Loucy (cell line): ENCODE data around the gene CDK13.

Source experiments
- H2AFZ ChIP-seq: fragments of 200-600 bp; sonication (generic); 2 replicates; pipeline ENCODE4 v1.6.0; 2016; ENCODE audit warnings: antibody characterized with exemption, mild to moderate bottlenecking, low read length, moderate library complexity
- H3F3A ChIP-seq: fragments of 200-600 bp; 2 replicates; pipeline ENCODE4 v1.6.0; 2016; ENCODE audit warnings: antibody characterized with exemption, low read depth, mild to moderate bottlenecking
- H3K27me3 ChIP-seq: fragments of 200-600 bp; sonication (generic); 2 replicates; pipeline ENCODE4 v1.6.1; 2014; ENCODE audit warnings: low read length, mild to moderate bottlenecking; ENCODE audit not compliant: insufficient read depth, poor library complexity, severe bottlenecking
- H3K36me3 ChIP-seq: fragments of 200-600 bp; sonication (generic); 2 replicates; pipeline ENCODE4 v1.6.1; 2016; ENCODE audit warnings: low read length; ENCODE audit not compliant: insufficient read depth
- H3K4me1 ChIP-seq: fragments of 200-600 bp; sonication (generic); 2 replicates; pipeline ENCODE4 v1.5.1; 2014; ENCODE audit warnings: low read length, mild to moderate bottlenecking; ENCODE audit not compliant: insufficient read depth, poor library complexity, severe bottlenecking
- H3K4me2 ChIP-seq: fragments of 200-600 bp; sonication (generic); 2 replicates; pipeline ENCODE4 v1.6.0; 2014; ENCODE audit warnings: antibody characterized with exemption, low read length, low read depth, mild to moderate bottlenecking; ENCODE audit not compliant: poor library complexity, severe bottlenecking
- H3K4me3 ChIP-seq: fragments of 200-600 bp; sonication (generic); 2 replicates; pipeline ENCODE4 v1.5.1; 2014; ENCODE audit warnings: low read length, mild to moderate bottlenecking, mixed read lengths; ENCODE audit not compliant: poor library complexity, severe bottlenecking
- H3K79me2 ChIP-seq: fragments of 200-600 bp; sonication (generic); 2 replicates; pipeline ENCODE4 v1.6.1; 2014; ENCODE audit warnings: low read length; ENCODE audit not compliant: insufficient read depth
- H3K9ac ChIP-seq: fragments of 200-600 bp; sonication (generic); 2 replicates; pipeline ENCODE4 v1.6.0; 2014; ENCODE audit warnings: mild to moderate bottlenecking, low read depth, low read length, moderate library complexity; ENCODE audit not compliant: poor library complexity, severe bottlenecking
- H3K9me2 ChIP-seq: fragments of 200-600 bp; sonication (generic); replicated peaks from 2 replicates; pipeline ENCODE4 v1.6.1; 2016; ENCODE audit warnings: low read depth, low read length, mixed read lengths
- H3K9me3 ChIP-seq: fragments of 200-600 bp; sonication (generic); 2 replicates; pipeline ENCODE4 v1.6.1; 2014; ENCODE audit warnings: mild to moderate bottlenecking, antibody characterized with exemption, low read length, low read depth; ENCODE audit not compliant: insufficient read depth
- H4K20me1 ChIP-seq: fragments of 200-600 bp; sonication (generic); 2 replicates; pipeline ENCODE4 v1.6.0; 2014; ENCODE audit warnings: antibody characterized with exemption, low read length, mild to moderate bottlenecking; ENCODE audit not compliant: insufficient read depth, poor library complexity, severe bottlenecking
- EZH2phosphoT487 ChIP-seq: fragments of 200-600 bp; IDR thresholded peaks from 2 replicates; pipeline ENCODE4 v1.6.1; 2018; ENCODE audit warnings: antibody characterized with exemption, mild to moderate bottlenecking, moderate library complexity, borderline replicate concordance
- TF ChIP-seq, protein P1 (sequence below): fragments of 200-600 bp; sonication (generic); conservative IDR thresholded peaks from 2 replicates; pipeline ENCODE4 v1.5.1; 2014; ENCODE audit warnings: mild to moderate bottlenecking, antibody characterized with exemption, low read length

CDK13 gene

GRCh38 chr7:40095695-40096327, 145.8 kb downstream of the CDK13 start:
- Histone ChIP-seq H2AFZ (no peak overlapping the region), H3K79me2 (no peaks in the 10 kb centered on the region), H3K4me1 (no peaks in the 10 kb centered on the region), H3F3A (no peaks in the 10 kb centered on the region), H3K36me3 (peaks cover 52% of the 10 kb centered on the region), H4K20me1 (no peaks in the 10 kb centered on the region), H3K9me2 (no peaks in the 10 kb centered on the region), H3K27me3 (no peaks in the 10 kb centered on the region), H3K4me2 (no peak overlapping the region), H3K9ac (no peak overlapping the region), H3K9me3 (no peaks in the 10 kb centered on the region), H3K4me3 (no peak overlapping the region)
- TF ChIP-seq, protein P1, sequence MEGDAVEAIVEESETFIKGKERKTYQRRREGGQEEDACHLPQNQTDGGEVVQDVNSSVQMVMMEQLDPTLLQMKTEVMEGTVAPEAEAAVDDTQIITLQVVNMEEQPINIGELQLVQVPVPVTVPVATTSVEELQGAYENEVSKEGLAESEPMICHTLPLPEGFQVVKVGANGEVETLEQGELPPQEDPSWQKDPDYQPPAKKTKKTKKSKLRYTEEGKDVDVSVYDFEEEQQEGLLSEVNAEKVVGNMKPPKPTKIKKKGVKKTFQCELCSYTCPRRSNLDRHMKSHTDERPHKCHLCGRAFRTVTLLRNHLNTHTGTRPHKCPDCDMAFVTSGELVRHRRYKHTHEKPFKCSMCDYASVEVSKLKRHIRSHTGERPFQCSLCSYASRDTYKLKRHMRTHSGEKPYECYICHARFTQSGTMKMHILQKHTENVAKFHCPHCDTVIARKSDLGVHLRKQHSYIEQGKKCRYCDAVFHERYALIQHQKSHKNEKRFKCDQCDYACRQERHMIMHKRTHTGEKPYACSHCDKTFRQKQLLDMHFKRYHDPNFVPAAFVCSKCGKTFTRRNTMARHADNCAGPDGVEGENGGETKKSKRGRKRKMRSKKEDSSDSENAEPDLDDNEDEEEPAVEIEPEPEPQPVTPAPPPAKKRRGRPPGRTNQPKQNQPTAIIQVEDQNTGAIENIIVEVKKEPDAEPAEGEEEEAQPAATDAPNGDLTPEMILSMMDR: no peak
- TF ChIP-seq EZH2phosphoT487: no peak

GRCh38 chr7:40097728-40098127, 147.7 kb downstream of the CDK13 start:
- Histone ChIP-seq H3K9me2 (no peaks in the 10 kb centered on the region), H4K20me1 (no peaks in the 10 kb centered on the region), H3K27me3 (no peaks in the 10 kb centered on the region), H2AFZ (no peak overlapping the region), H3K4me3 (no peak overlapping the region), H3F3A (no peaks in the 10 kb centered on the region), H3K4me1 (no peaks in the 10 kb centered on the region), H3K79me2 (no peaks in the 10 kb centered on the region), H3K36me3 (peaks cover 38% of the 10 kb centered on the region; the same call in 1 of the 2 replicates), H3K9me3 (no peaks in the 10 kb centered on the region), H3K9ac (no peak overlapping the region), H3K4me2 (no peak overlapping the region)
- TF ChIP-seq, protein P1: no peak
- no peak for TF ChIP-seq EZH2phosphoT487

- Histone ChIP-seq H3F3A (no peaks in the 10 kb centered on the region), H3K9ac (no peak overlapping the region), H3K27me3 (no peaks in the 10 kb centered on the region), H3K36me3 (peaks cover 27% of the 10 kb centered on the region; the same call in 1 of the 2 replicates), H3K9me2 (no peaks in the 10 kb centered on the region), H3K4me1 (no peaks in the 10 kb centered on the region), H2AFZ (no peak overlapping the region), H3K4me3 (no peak overlapping the region), H3K9me3 (no peaks in the 10 kb centered on the region), H3K79me2 (no peaks in the 10 kb centered on the region), H4K20me1 (no peaks in the 10 kb centered on the region), H3K4me2 (no peak overlapping the region)
- no peak for TF ChIP-seq EZH2phosphoT487
- TF ChIP-seq, protein P1: no peak
Measured at GRCh38 chr7:40098810-40099209, 148.8 kb downstream of the CDK13 start.
